Endothelial cell of umbilical vein (primary cell): ENCODE results near the gene QRFP. TPM values are rescaled to one million over a fixed set of nuclear protein-coding genes. Genes with fewer than 3 reads are reported as not detected.

Source experiments
- BruUV-seq: library from RNA; stranded (reverse); fragments of 400-500 nt; replicated peaks from 2 replicates; lab custom pipeline; 2021; lab: Mats Ljungman, UMichigan
- CTCF ChIA-PET: fragments of 300-600, 350-600 bp; sonication (Branson Sonifier 250); formaldehyde crosslinking; loops from one replicate; lab custom pipeline; 2021; ENCODE audit warnings: antibody characterized with exemption, inconsistent platforms; lab: Charles Lee
- POLR2A ChIA-PET: fragments of 300-600, 350-600 bp; sonication (Branson Sonifier 250); formaldehyde crosslinking; loops from one replicate; lab custom pipeline; 2021; ENCODE audit warnings: antibody characterized with exemption, inconsistent platforms; lab: Charles Lee
- DNase-seq: peaks from one replicate; pipeline ENCODE4 v3.0.0-alpha.2; 2011; ENCODE audit warnings: low read depth, low spot score
- FAIRE-seq: peaks from 2 replicates; lab custom pipeline; 2011; peaks lifted over from hg19 to GRCh38; lab: Jason Lieb, UNC
- H2AFZ ChIP-seq: 2 replicates; pipeline ENCODE4 v1.6.0; 2012; ENCODE audit warnings: low read depth, low read length, control low read depth, inconsistent platforms
- H3K27ac ChIP-seq: 2 replicates; pipeline ENCODE4 v1.5.1; 2011; ENCODE audit warnings: low read depth, mild to moderate bottlenecking, control low read depth, low read length, moderate library complexity; ENCODE audit not compliant: insufficient read depth
- H3K27me3 ChIP-seq, 2 experiments: 2 replicates each; pipeline versions ENCODE4 v1.6.0 to v1.6.1; 2011; ENCODE audit warnings: low read length in 2 of 2, mixed read lengths in 1 of 2; ENCODE audit not compliant: control insufficient read depth in 2 of 2, insufficient read depth in 2 of 2
- H3K36me3 ChIP-seq, 2 experiments: 2 replicates in 1 of 2; 3 replicates in 1 of 2; pipeline ENCODE4 v1.5.1; 2011; ENCODE audit warnings: low read length in 2 of 2, mild to moderate bottlenecking in 1 of 2, moderate library complexity in 1 of 2; ENCODE audit not compliant: control insufficient read depth in 2 of 2, insufficient read depth in 2 of 2; ENCODE audit errors: extremely low read depth in 1 of 2
- H3K4me1 ChIP-seq: 3 replicates; pipeline ENCODE4 v1.5.1; 2011; ENCODE audit warnings: mild to moderate bottlenecking, low read length; ENCODE audit not compliant: control insufficient read depth, insufficient read depth; ENCODE audit errors: extremely low read depth
- H3K4me2 ChIP-seq: 2 replicates; pipeline ENCODE4 v1.6.1; 2011; ENCODE audit warnings: low read length, control low read depth, mixed read lengths; ENCODE audit not compliant: insufficient read depth
- H3K4me3 ChIP-seq, 3 experiments: fragments of 200-600 bp in 1 of 3; sonication (generic), shearing (Covaris generic) in 1 of 3; replicated peaks in 1 of 3; 2 replicates each; pipeline ENCODE4 v1.5.1; 2011 to 2016; ENCODE audit warnings: control low read depth in 3 of 3, low read length in 3 of 3, mild to moderate bottlenecking in 2 of 3, inconsistent platforms in 1 of 3, low read depth in 1 of 3, moderate library complexity in 1 of 3; ENCODE audit not compliant: insufficient read depth in 1 of 3
- H3K79me2 ChIP-seq: 2 replicates; pipeline ENCODE4 v1.6.0; 2012; ENCODE audit warnings: low read length, inconsistent platforms; ENCODE audit not compliant: control insufficient read depth, insufficient read depth
- H3K9ac ChIP-seq: replicated peaks from 2 replicates; pipeline ENCODE3; 2011; ENCODE audit warnings: low read length, control low read depth; ENCODE audit not compliant: insufficient read depth; ENCODE audit errors: extremely low read depth
- H3K9me1 ChIP-seq: replicated peaks from 3 replicates; pipeline ENCODE4 v1.6.0; 2011; ENCODE audit warnings: mild to moderate bottlenecking, low read length; ENCODE audit not compliant: control insufficient read depth, insufficient read depth; ENCODE audit errors: extremely low read depth
- H3K9me3 ChIP-seq: replicated peaks from 2 replicates; pipeline ENCODE4 v1.5.1; 2012; ENCODE audit warnings: low read length, inconsistent platforms; ENCODE audit not compliant: control insufficient read depth, insufficient read depth
- H4K20me1 ChIP-seq: replicated peaks from 2 replicates; pipeline ENCODE3; 2011; ENCODE audit warnings: mild to moderate bottlenecking, low read length; ENCODE audit not compliant: control insufficient read depth, insufficient read depth; ENCODE audit errors: extremely low read depth
- CTCF ChIP-seq, 2 donors: IDR thresholded peaks; 1 replicate in 1 of 2; 2 replicates in 1 of 2; pipeline ENCODE4 v1.5.1; 2011; ENCODE audit warnings: low read length in 2 of 2, mild to moderate bottlenecking in 2 of 2, moderate library complexity in 2 of 2, control low read depth in 1 of 2, inconsistent platforms in 1 of 2, low read depth in 1 of 2; ENCODE audit not compliant: insufficient read depth in 1 of 2; ENCODE audit errors: extremely low read depth in 1 of 2
- EZH2 ChIP-seq: IDR thresholded peaks from 2 replicates; pipeline ENCODE4 v1.6.1; 2012; ENCODE audit warnings: borderline replicate concordance, low read depth, mild to moderate bottlenecking, moderate library complexity, low read length, inconsistent platforms; ENCODE audit not compliant: severe bottlenecking
- FOS ChIP-seq: IDR thresholded peaks from 2 replicates; pipeline ENCODE4 v1.6.1; 2011; ENCODE audit warnings: mild to moderate bottlenecking, low read length, moderate library complexity, borderline replicate concordance; ENCODE audit not compliant: insufficient read depth
- GATA2 ChIP-seq: IDR thresholded peaks from 2 replicates; pipeline ENCODE4 v1.7.0; 2011; ENCODE audit warnings: low read depth, mild to moderate bottlenecking, moderate library complexity, mixed read lengths, low read length; ENCODE audit not compliant: insufficient read length, insufficient read depth
- JUN ChIP-seq: IDR thresholded peaks from 2 replicates; pipeline ENCODE4 v1.6.1; 2011; ENCODE audit warnings: borderline replicate concordance, low read depth; ENCODE audit not compliant: insufficient read length, insufficient read depth
- MAX ChIP-seq: IDR thresholded peaks from 2 replicates; pipeline ENCODE4 v1.6.1; 2011; ENCODE audit not compliant: insufficient read depth, insufficient read length
- MYC ChIP-seq: IDR thresholded peaks from one replicate; pipeline ENCODE4 v1.6.1; 2011; ENCODE audit warnings: mild to moderate bottlenecking, low read depth, low read length
- POLR2A ChIP-seq: IDR thresholded peaks from 2 replicates; pipeline ENCODE4 v1.6.1; 2012; ENCODE audit warnings: low read depth, mild to moderate bottlenecking, control low read depth, low read length
- POLR2AphosphoS5 ChIP-seq: IDR thresholded peaks from 2 replicates; pipeline ENCODE4 v1.6.1; 2012; ENCODE audit warnings: low read depth, mild to moderate bottlenecking, control low read depth, low read length, moderate library complexity; ENCODE audit not compliant: insufficient read depth
- dilution Hi-C: fragments of 300-500 bp; cut with MboI; formaldehyde crosslinking; loops from one replicate; pipeline ENCODE4 v1.15.0; 2019; ENCODE audit warnings: low sequenced_read_pairs; ENCODE audit not compliant: extremely low pct_ligation_motif_present
- intact Hi-C: fragments of 100-400 bp; cut with micrococcal nuclease; formaldehyde crosslinking; loops from one replicate; pipeline ENCODE4 v1.10.0; 2022
- polyA plus RNA-seq, 4 experiments: library from polyadenylated mRNA; depleted of rRNA in 3 of 4; stranded (reverse) in 3 of 4; unstranded in 1 of 4; fragments of >200 nt; gene quantifications; 2 replicates each; pipeline versions ENCODE4 v1.2.1 to v1.2.3, GENCODE V29; 2011 to 2012; ENCODE audit warnings: missing spikeins in 1 of 4
- total RNA-seq: library from RNA; stranded (reverse); gene quantifications from 2 replicates; pipeline ENCODE4 v1.2.3, GENCODE V29; 2021

The QRFP gene
- total and polyA plus RNA-seq, 2 donors (not counting 3 experiments of a cell fraction or from before 2014, with no cell fraction given): not detected

GRCh38 chr9:130852801-130853200, 43.8 kb downstream of the QRFP start:
- H3K27ac ChIP-seq: no peak overlapping the region
- H3K4me1 ChIP-seq: peaks cover 23% of the 10 kb centered on the region
- H3K27me3 ChIP-seq: no peaks in the 10 kb centered on the region
- H3K9ac ChIP-seq: no peak overlapping the region
- FAIRE-seq (no peak), DNase-seq (no peak)
- no peaks in the 10 kb centered on the region for H4K20me1 ChIP-seq
- POLR2A ChIA-PET: no interaction called here
- peaks cover 90% of the 10 kb centered on the region for H3K79me2 ChIP-seq
- H3K9me3 ChIP-seq: no peaks in the 10 kb centered on the region
- peaks cover 15 to 17% of the 10 kb centered on the region in 2 experiments for H3K36me3 ChIP-seq
- TF ChIP-seq EZH2: no peak
- TF ChIP-seq FOS: no peak
- TF ChIP-seq MAX: no peak
- no peak for TF ChIP-seq CTCF (IDR thresholded peaks at IDR 0.05; ENCODE audit: extremely low read depth in 1 of 2, insufficient read depth in 1 of 2, low read depth in 1 of 2, low read length in 2 of 2)
- no peak for TF ChIP-seq JUN
- TF ChIP-seq POLR2A: no peak
- no peak for TF ChIP-seq MYC
- no peak for TF ChIP-seq GATA2
- no peak for TF ChIP-seq POLR2AphosphoS5
- no peak overlapping the region for H2AFZ ChIP-seq
- dilution Hi-C loops (loop anchor here (25.0 kb wide), 1 partner anchor 166 kb away; the partner anchor contains the start of gene EXOSC2), intact Hi-C loops (no loop called here)
- H3K4me3 ChIP-seq: no peak overlapping the region
- CTCF ChIA-PET: interaction anchor here (0.7 to 1.5 kb wide), 4 partner anchors 12 to 147 kb away, joined by 3 to 4 read pairs (median 3); no protein-coding TSS in a partner anchor
- no peak overlapping the region for H3K4me2 ChIP-seq
- no peaks in the 10 kb centered on the region for H3K9me1 ChIP-seq
- no TSS peak for BruUV-seq
